Activated CD4-positive, alpha-beta T cell treated with anti-CD3 and anti-CD28 coated beads, Interleukin-2, amount 50 U/mL, for 24 hours (primary cell): Measurements from ENCODE around the gene WDR6.
A peak's percentile ranks its signal among the peaks of the same experiment; 100 is the strongest.

Source experiments
- DNase-seq, 2 donors: peaks; one replicate each; pipeline ENCODE4 v3.0.0-alpha.2; 2020; ENCODE audit warnings: low read depth in 1 of 2, low spot score in 1 of 2

The WDR6 gene

DNA sequence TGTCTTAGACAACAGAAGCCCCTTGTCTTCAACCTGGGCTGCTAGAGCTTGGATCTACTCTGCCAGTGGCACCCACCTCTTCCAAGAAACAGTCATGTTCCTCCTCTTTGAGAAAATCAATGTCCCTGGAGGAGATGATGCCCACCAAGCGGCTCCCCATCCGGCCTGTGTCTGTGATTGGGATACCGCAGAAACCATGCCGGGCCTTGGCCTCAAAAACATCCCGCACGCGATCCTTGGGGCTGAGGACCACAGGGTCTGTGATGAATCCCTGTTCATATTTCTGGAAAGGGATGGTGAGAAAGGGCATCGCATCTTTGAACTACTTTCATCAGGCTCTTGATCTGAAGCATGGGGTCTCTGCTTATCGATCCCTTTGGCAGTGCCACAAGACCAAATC is 20.4 kb downstream of the WDR6 start:
- no peak for DNase-seq

- DNase-seq, result no peak
These were observed 21.1 kb downstream of the WDR6 start for GRCh38 chr3:49028298-49028672.

- peak; percentile 89 to 94 for DNase-seq
These were observed 21.7 kb downstream of the WDR6 start, which contains the start of gene IMPDH2 for GRCh38 chr3:49028673-49029562. Gene IMPDH2, minus strand, starts transcription at chr3:49029398. Its CDS starts 48 bp downstream, at chr3:49029350.

GRCh38 chr3:49029563-49029884 is 22.3 kb downstream of the WDR6 start:
- DNase-seq, result no peak

GRCh38 chr3:49030321-49030720 is 23.1 kb downstream of the WDR6 start:
- DNase-seq, result no peak

DNA sequence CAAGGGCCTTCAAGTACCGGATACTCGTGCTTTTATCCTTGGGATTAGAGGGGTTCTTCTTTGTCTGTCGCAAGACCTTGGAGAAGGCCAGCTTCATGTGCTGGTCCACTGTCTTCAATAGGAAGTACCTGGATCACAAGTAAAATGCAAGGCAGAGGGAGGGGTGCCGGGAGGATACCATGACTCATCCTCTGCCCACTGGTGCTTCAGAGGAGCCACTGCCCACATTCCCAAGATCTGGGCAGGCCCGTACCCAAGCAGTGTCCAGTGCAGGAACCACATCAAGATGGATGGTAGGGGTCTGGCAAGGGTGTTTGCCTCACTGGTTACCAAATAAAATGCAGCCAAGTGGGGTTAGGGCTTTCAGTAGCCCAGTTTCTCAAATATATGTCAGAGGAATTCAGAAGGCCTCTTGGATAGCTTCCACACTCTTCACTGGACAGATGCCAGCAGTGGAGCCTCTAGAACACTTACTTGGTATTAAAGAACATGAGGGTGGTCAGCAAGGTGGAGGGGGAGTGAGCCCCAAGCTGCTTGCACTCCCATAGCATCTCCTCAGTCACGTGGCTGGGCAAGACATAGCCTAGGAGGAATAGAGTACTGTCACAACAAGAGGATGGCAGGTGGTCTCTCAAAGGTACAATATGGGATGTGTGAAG is 25.6 kb downstream of the WDR6 start:
- no peak for DNase-seq

DNA sequence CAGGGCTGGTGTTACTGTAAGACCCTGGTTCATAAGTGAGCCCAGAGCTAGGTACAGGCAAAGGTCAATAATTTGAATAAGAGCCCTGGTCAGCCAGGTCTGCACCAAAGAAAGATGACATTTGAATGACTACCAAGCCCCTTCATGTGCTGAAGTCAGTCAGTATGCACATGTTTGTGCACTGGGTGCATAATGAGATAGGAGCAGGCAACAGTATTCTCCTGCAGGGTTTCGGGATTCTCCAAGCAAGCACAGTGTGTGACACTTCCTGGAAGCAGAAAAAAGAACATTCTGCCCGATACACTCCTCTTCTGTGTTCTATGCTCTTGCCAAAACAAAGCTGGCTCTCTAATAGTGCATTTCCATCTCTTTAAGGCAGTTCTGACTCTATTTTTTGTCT is 27.5 kb downstream of the WDR6 start:
- no peak for DNase-seq

DNA sequence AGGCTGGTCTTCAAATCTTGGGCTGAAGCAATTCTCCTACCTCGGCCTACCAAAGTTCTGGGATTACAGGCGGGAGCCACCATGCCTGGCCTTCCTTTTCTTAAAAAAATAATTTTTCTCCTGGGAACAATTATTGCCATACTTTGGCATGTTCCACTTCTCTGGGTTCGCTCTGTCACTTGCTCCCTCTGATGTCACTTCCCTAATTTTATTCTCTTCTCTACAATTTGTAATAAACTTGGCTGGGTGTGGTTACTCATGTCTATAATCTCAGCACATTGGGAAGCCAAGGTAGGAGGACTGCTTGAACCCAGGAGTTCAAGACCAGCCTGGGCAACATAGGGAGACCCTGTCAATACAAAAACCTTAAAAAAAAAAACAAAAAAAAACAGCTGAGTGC is 28.1 kb downstream of the WDR6 start:
- DNase-seq, result no peak

DNA sequence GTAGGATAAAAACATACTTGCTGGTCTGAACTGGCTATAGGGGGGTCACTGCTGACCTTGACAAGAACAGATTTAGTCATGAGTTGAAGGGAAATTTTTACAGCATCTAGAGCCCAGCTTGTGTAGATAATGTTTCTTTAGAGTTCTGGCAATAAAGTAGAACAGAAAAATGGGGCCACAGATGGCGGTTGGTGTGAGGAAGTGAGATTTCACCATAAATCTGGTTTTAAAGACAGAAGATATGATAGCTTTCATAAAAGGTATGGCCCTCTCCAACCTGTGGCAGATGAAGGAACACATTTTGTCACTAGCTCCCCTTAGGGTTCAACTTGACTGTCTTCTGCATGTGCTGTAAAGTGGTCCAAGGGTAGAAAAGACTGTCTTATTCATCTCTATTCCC is 46.4 kb downstream of the WDR6 start:
- DNase-seq, result no peak

DNA sequence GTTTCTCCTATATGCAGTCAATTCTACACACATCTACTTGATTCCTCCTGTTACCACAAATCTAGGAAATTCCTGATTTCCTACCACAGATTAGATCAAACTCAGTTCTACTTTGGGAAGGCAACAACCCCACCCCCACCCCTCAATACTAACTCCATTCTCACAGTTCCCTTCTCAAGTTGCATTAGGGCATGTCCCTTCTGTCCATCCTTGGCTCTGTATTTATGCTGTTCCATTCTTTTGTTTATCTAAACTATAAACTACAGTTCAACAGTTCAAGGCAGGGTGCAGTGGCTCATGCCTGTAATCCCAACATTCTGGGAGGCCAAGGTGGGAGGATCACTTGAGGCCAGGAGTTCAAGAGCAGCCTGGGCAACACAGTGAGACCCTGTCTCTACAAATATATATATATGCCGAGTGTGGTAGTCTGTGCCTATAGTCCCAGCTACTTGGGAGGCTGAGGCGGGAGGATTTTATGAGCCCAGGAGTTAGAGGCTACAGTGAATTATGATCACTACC is 47.2 kb downstream of the WDR6 start:
- DNase-seq, result no peak

DNA sequence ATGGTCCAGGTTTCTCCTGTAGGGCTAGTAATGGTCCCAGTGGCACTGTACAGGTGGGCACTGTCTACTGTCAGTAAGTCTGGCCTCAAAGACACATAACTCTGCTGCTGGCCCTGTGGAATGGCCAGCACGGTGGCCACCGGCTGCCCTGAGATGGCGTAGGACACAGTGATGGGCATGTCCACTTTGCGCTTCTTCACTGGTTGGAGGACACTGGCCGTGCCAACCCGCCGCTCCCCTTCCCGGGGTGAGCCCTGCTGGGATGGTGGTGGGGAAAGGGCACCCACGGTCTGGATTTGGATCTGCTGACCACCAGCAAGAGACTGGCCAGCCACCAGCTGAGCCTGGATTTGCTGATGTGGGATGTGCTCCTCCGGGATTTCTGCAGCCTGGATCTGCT is 50.1 kb downstream of the WDR6 start:
- DNase-seq, result no peak

DNA sequence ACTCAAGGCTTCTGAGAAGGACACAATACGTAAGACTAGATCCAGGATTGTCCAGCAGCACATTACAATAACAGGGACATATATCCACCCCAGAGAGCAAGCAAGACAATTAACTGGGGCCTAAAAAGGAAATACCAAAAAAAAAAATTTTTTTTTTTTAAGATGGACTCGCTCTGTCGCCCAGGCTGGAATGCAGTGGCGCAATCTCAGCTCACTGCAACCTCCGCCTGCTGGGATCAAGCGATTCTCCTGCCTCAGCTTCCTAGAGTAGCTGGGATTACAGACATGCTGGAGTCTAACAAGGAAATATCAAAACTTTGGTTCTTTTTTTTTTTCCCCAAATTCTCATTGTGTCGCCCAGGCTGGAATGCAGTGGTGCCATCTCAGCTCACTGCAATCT is 50.8 kb downstream of the WDR6 start:
- no peak for DNase-seq
